Measurements from ENCODE around the gene PNLIPRP1. TPM values are rescaled to one million over a fixed set of nuclear protein-coding genes. Genes with fewer than 3 reads are reported as not detected.

The PNLIPRP1 gene
- total RNA-seq, 1 experiment from 2014 or later: 1.6 TPM

- TF ChIP-seq ZBTB33 (IDR thresholded peaks at IDR 0.05; ENCODE audit: extremely low read depth, insufficient replicate concordance, low read length) (no peak), RAD21 (IDR thresholded peaks at IDR 0.05; ENCODE audit: low read depth) (no peak), SRF (IDR thresholded peaks at IDR 0.05; ENCODE audit: low read depth) (no peak)
Observed at GRCh38 chr10:116566932-116567331, 23.8 kb upstream of the PNLIPRP1 start (continued).

GRCh38 chr10:116567335-116567734 lies 23.4 kb upstream of the PNLIPRP1 start:
- POLR2A ChIA-PET: no interaction called here
- no peak overlapping the region for H2AFZ ChIP-seq (ENCODE audit: low read depth, low read length, poor library complexity, severe bottlenecking)

More at GRCh38 chr10:116567335-116567734, 23.4 kb upstream of the PNLIPRP1 start:
- no peak for TF ChIP-seq RAD21 (IDR thresholded peaks at IDR 0.05; ENCODE audit: low read depth)
- TF ChIP-seq CTCF (IDR thresholded peaks at IDR 0.05 in 2 of 3, conservative IDR thresholded peaks at IDR 0.05 in 1 of 3; ENCODE audit: borderline replicate concordance in 1 of 3, insufficient read depth in 1 of 3, low read depth in 2 of 3, low read length in 2 of 3): no peak
- TF ChIP-seq CEBPB (IDR thresholded peaks at IDR 0.05; ENCODE audit: low read depth): no peak
- no peak for TF ChIP-seq ELF1 (IDR thresholded peaks at IDR 0.05; ENCODE audit: borderline replicate concordance, low read depth)
- no peak for TF ChIP-seq CBX3 (IDR thresholded peaks at IDR 0.05; ENCODE audit: low read depth)
- TF ChIP-seq ZBTB33 (IDR thresholded peaks at IDR 0.05; ENCODE audit: extremely low read depth, insufficient replicate concordance, low read length): no peak
- no peak for TF ChIP-seq FOSL1 (IDR thresholded peaks at IDR 0.05; ENCODE audit: low read depth)
- TF ChIP-seq ZFX (IDR thresholded peaks at IDR 0.05): no peak
- TF ChIP-seq TCF7L2 (IDR thresholded peaks at IDR 0.05; ENCODE audit: borderline replicate concordance, extremely low read depth, insufficient read depth, insufficient read length): no peak
- no peak for TF ChIP-seq EGR1 (IDR thresholded peaks at IDR 0.05; ENCODE audit: low read depth)
- no peak for TF ChIP-seq SP1 (IDR thresholded peaks at IDR 0.05; ENCODE audit: low read depth)
- no peaks in the 10 kb centered on the region for H3K9me3 ChIP-seq (ENCODE audit: control insufficient read depth in 1 of 2, insufficient read depth in 1 of 2, low read depth in 1 of 2, low read length in 2 of 2)
- H3K9me2 ChIP-seq (ENCODE audit: insufficient read depth): no peaks in the 10 kb centered on the region
- no peak for ATAC-seq
- DNase-seq (ENCODE audit: low read depth, low spot score): no peak
- H3K36me3 ChIP-seq (ENCODE audit: control insufficient read depth in 1 of 2, insufficient read depth in 2 of 2, low read length in 2 of 2): no peaks in the 10 kb centered on the region
- no peak overlapping the region for H3K4me2 ChIP-seq (ENCODE audit: low read length)
- CTCF ChIA-PET: no interaction called here
- RAD21 ChIA-PET (ENCODE audit: low non-redundant PET in 1 of 2, low total read pairs in 2 of 2, uncharacterized antibody in 2 of 2, unreplicated experiment in 2 of 2): no interaction called here
- H3K27ac ChIP-seq (ENCODE audit: low read depth, low read length): no peak overlapping the region
- no peaks in the 10 kb centered on the region for H4K20me1 ChIP-seq (ENCODE audit: insufficient read depth)
- H3K4me1 ChIP-seq (ENCODE audit: control insufficient read depth in 1 of 2, insufficient read depth in 2 of 2, low read length in 2 of 2): no peaks in the 10 kb centered on the region
- H3K79me2 ChIP-seq (ENCODE audit: insufficient read depth, low read length): no peaks in the 10 kb centered on the region
- no TSS peak for BruUV-seq (replicated peaks)
- H3K27me3 ChIP-seq (ENCODE audit: insufficient read depth, low read length): peaks cover 24% of the 10 kb centered on the region
- no peak overlapping the region for H3K4me3 ChIP-seq (replicated peaks in 1 of 2; ENCODE audit: low read depth in 1 of 2, low read length in 2 of 2)
- intact Hi-C loops (cut with micrococcal nuclease): no loop called here
- no peak overlapping the region for H3K9ac ChIP-seq (ENCODE audit: low read length)
